GM19452 (cell line): ENCODE data around the gene C13orf46.

Source experiments
- ATAC-seq: cut with Tn5 transposase; IDR thresholded peaks from one replicate; pipeline ENCODE4 v1.9.1; 2021; ENCODE audit not compliant: unreplicated experiment

Gene C13orf46

GRCh38 chr13:113939944-113940297 is 34.0 kb downstream of the C13orf46 start:
- no peak for ATAC-seq

- ATAC-seq, result no peak
Measured at GRCh38 chr13:113939129-113939943, 34.5 kb downstream of the C13orf46 start.

- ATAC-seq, result no peak
Measured at GRCh38 chr13:113938716-113939115, 35.2 kb downstream of the C13orf46 start.

- no peak for ATAC-seq
Measured at GRCh38 chr13:113938246-113938645, 35.6 kb downstream of the C13orf46 start.

- no peak for ATAC-seq
Measured at GRCh38 chr13:113937527-113938180, 36.2 kb downstream of the C13orf46 start.

GRCh38 chr13:113937073-113937472 is 36.8 kb downstream of the C13orf46 start:
- no peak for ATAC-seq

GRCh38 chr13:113936166-113936965 is 37.5 kb downstream of the C13orf46 start:
- no peak for ATAC-seq

GRCh38 chr13:113935001-113935844 is 38.7 kb downstream of the C13orf46 start:
- ATAC-seq, result no peak

GRCh38 chr13:113934576-113934975 is 39.3 kb downstream of the C13orf46 start:
- no peak for ATAC-seq

- ATAC-seq, result no peak
Measured at GRCh38 chr13:113933901-113934300, 40.0 kb downstream of the C13orf46 start.

GRCh38 chr13:113931841-113932459 is 41.9 kb downstream of the C13orf46 start:
- no peak for ATAC-seq

- no peak for ATAC-seq
Measured at GRCh38 chr13:113930671-113931637, 42.9 kb downstream of the C13orf46 start.

GRCh38 chr13:113929628-113930615 is 44.0 kb downstream of the C13orf46 start:
- ATAC-seq, result no peak

GRCh38 chr13:113928685-113929627 is 44.9 kb downstream of the C13orf46 start:
- no peak for ATAC-seq

- no peak for ATAC-seq
Measured at GRCh38 chr13:113927661-113928581, 46.0 kb downstream of the C13orf46 start.
